Esophagus mucosa (tissue), 1 donor: ENCODE data around the gene CEACAM4. TPM values are rescaled to one million over a fixed set of nuclear protein-coding genes. Genes with fewer than 3 reads are reported as not detected.

Experiments
- ATAC-seq: fragments of 200-7000 bp; cut with Tn5 transposase; one replicate; pipeline ENCODE4 v1.9.1; 2020
- total RNA-seq: library from RNA; stranded (reverse); gene quantifications from one replicate; pipeline ENCODE4 v1.2.4, GENCODE V29; 2023
- donor health status: DM: yes; HTN: yes; CAD: no.

CEACAM4 gene
- 0.24 TPM for total RNA-seq

GRCh38 chr19:41626877-41627276 lies at the start of gene CEACAM4:
CEACAM4 (minus strand) TSS chr19:41627074; CDS start chr19:41626963, 111 bp downstream.
- ATAC-seq: peak; percentile 21

GRCh38 chr19:41671486-41671885 lies 44.6 kb upstream of the CEACAM4 start:
- ATAC-seq: peak; percentile 72

GRCh38 chr19:41670755-41671154 lies 43.9 kb upstream of the CEACAM4 start:
- ATAC-seq: no peak

GRCh38 chr19:41668315-41668714 lies 41.4 kb upstream of the CEACAM4 start:
- ATAC-seq: peak; percentile 62

- ATAC-seq: no peak
Measured at GRCh38 chr19:41666075-41666474, 39.2 kb upstream of the CEACAM4 start.

GRCh38 chr19:41657157-41657556 lies 30.3 kb upstream of the CEACAM4 start:
- peak; percentile 28 for ATAC-seq

GRCh38 chr19:41656756-41657155 lies 29.9 kb upstream of the CEACAM4 start:
- peak; percentile 59 for ATAC-seq

GRCh38 chr19:41652250-41652649 lies 25.4 kb upstream of the CEACAM4 start:
- ATAC-seq: no peak

GRCh38 chr19:41649827-41650226 lies 23.0 kb upstream of the CEACAM4 start:
- peak; percentile 93 for ATAC-seq

GRCh38 chr19:41646589-41647204 lies 19.8 kb upstream of the CEACAM4 start:
- no peak for ATAC-seq

GRCh38 chr19:41641879-41642485 lies 15.1 kb upstream of the CEACAM4 start:
- peak; percentile 73 for ATAC-seq

GRCh38 chr19:41638641-41639081 lies 11.8 kb upstream of the CEACAM4 start:
- peak; percentile 91 for ATAC-seq

- peak; percentile 40 for ATAC-seq
Measured at GRCh38 chr19:41637484-41637883, 10.6 kb upstream of the CEACAM4 start.

- peak; percentile 18 for ATAC-seq
Measured at GRCh38 chr19:41627966-41628675, 1.2 kb upstream of the CEACAM4 start.

GRCh38 chr19:41626278-41626677 lies 596 bp downstream of the CEACAM4 start:
- ATAC-seq: no peak

GRCh38 chr19:41624937-41625336 lies 1.9 kb downstream of the CEACAM4 start:
- ATAC-seq: no peak

- no peak for ATAC-seq
Measured at GRCh38 chr19:41624515-41624914, 2.4 kb downstream of the CEACAM4 start.

- ATAC-seq: no peak
Measured at GRCh38 chr19:41623360-41623759, 3.5 kb downstream of the CEACAM4 start.

GRCh38 chr19:41621654-41622053 lies 5.2 kb downstream of the CEACAM4 start:
- no peak for ATAC-seq

- ATAC-seq: no peak
Measured at GRCh38 chr19:41621226-41621625, 5.6 kb downstream of the CEACAM4 start.

- no peak for ATAC-seq
Measured at GRCh38 chr19:41620171-41620570, 6.7 kb downstream of the CEACAM4 start.

GRCh38 chr19:41619018-41619556 lies 7.8 kb downstream of the CEACAM4 start:
- no peak for ATAC-seq

- no peak for ATAC-seq
Measured at GRCh38 chr19:41617941-41618730, 8.7 kb downstream of the CEACAM4 start.
